Measurements from ENCODE around the gene CHST14.
A peak's percentile ranks its signal among the peaks of the same experiment; 100 is the strongest.

The CHST14 gene

GRCh38 chr15:40498418-40498817 lies 27.6 kb downstream of the CHST14 start:
- DNase-seq = no peak

GRCh38 chr15:40498891-40499290 lies 28.1 kb downstream of the CHST14 start:
- no peak for DNase-seq

GRCh38 chr15:40499931-40500330 lies 29.1 kb downstream of the CHST14 start:
- DNase-seq = no peak

GRCh38 chr15:40500568-40501330 lies 30.0 kb downstream of the CHST14 start:
- DNase-seq = no peak

GRCh38 chr15:40501487-40501886 lies 30.7 kb downstream of the CHST14 start:
- DNase-seq = no peak

GRCh38 chr15:40506964-40507571 lies 36.3 kb downstream of the CHST14 start:
- peak; percentile 69 for DNase-seq

GRCh38 chr15:40508216-40508615 lies 37.4 kb downstream of the CHST14 start:
- DNase-seq = no peak

- no peak for DNase-seq
Measured at GRCh38 chr15:40510201-40510600, 39.4 kb downstream of the CHST14 start.

GRCh38 chr15:40511093-40511471 lies 40.3 kb downstream of the CHST14 start:
- DNase-seq = no peak

GRCh38 chr15:40511472-40512133 lies 40.8 kb downstream of the CHST14 start:
- no peak for DNase-seq

- no peak for DNase-seq
Measured at GRCh38 chr15:40512440-40512839, 41.7 kb downstream of the CHST14 start.

- no peak for DNase-seq
Measured at GRCh38 chr15:40513609-40514008, 42.8 kb downstream of the CHST14 start.

GRCh38 chr15:40516322-40516721 lies 45.5 kb downstream of the CHST14 start:
- DNase-seq = no peak
